Measurements from ENCODE around the gene YBX3. TPM values are rescaled to one million over a fixed set of nuclear protein-coding genes. Genes with fewer than 3 reads are reported as not detected.

The YBX3 gene
- total and polyA plus RNA-seq, 11 donors, result 399 to 2,225 (median 790) TPM

DNA sequence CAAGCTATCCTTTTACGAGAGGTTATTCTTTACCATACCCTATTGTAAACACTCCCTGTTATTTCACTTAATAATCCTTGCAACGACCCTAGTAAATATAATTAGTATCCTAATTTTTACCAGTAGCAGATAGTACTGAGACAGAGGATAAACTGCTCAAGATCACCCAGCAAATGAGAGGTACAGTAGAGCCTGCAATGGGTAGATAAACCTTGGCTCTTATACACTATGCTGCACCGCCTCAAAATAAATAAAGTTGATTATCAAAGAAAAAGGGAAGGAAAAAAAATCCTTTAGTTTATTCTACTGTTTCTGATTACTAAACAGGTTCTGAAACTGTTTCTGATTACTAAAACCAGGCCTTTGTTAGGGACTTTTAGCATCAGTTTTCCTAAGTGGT lies 22.5 kb downstream of the YBX3 start:
- Histone ChIP-seq H3K9me3 (no peaks in the 10 kb centered on the region), H3K4me3 (no peak overlapping the region), H3K4me1 (peaks cover 0 to 23% (median 8%) of the 10 kb centered on the region in 12 donors), H3K27ac (no peak overlapping the region), H3K27me3 (no peaks in the 10 kb centered on the region), H3K36me3 (peaks cover 2 to 97% (median 83%) of the 10 kb centered on the region in 9 donors)
- 85 to 92% (median 87%) methylated on average over 3 of the region's 3 CpGs for WGBS, 4 donors
- ATAC-seq (no peak), DNase-seq (no peak)
- TF ChIP-seq, protein P1, sequence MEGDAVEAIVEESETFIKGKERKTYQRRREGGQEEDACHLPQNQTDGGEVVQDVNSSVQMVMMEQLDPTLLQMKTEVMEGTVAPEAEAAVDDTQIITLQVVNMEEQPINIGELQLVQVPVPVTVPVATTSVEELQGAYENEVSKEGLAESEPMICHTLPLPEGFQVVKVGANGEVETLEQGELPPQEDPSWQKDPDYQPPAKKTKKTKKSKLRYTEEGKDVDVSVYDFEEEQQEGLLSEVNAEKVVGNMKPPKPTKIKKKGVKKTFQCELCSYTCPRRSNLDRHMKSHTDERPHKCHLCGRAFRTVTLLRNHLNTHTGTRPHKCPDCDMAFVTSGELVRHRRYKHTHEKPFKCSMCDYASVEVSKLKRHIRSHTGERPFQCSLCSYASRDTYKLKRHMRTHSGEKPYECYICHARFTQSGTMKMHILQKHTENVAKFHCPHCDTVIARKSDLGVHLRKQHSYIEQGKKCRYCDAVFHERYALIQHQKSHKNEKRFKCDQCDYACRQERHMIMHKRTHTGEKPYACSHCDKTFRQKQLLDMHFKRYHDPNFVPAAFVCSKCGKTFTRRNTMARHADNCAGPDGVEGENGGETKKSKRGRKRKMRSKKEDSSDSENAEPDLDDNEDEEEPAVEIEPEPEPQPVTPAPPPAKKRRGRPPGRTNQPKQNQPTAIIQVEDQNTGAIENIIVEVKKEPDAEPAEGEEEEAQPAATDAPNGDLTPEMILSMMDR (IDR thresholded peaks at IDR 0.05), result no peak
- no peak for TF ChIP-seq POLR2A (IDR thresholded peaks at IDR 0.05)
- intact Hi-C loops (cut with DNase I), result no loop called here

DNA sequence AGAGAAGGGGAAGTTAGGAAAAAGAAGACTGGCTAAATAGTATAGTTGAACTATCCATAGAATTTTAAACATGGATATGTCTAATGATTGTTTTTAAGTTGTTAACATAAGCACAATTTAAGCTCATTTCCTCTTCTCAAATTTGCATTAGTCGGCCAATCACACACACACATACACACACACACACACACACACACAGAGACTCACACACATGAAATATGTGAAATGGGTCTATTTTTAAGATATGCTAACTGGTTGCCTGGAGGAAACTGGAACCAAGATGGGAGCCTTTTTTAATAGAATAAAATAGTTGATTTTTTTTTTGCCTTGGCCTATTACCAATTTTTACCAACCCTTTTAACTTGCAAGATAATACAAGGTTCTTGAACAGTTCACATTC lies 25.3 kb downstream of the YBX3 start:
- 88 to 100% (median 96%) methylated on average over 1 of the region's 1 CpG for WGBS, 4 donors
- no peak overlapping the region for H3K4me3 ChIP-seq
- DNase-seq, result no peak
- intact Hi-C loops (cut with DNase I), result no loop called here
- H3K27ac ChIP-seq, result no peak overlapping the region
- TF ChIP-seq POLR2A (IDR thresholded peaks at IDR 0.05), result no peak
- TF ChIP-seq, protein P1 (IDR thresholded peaks at IDR 0.05), result no peak
- no peak for ATAC-seq
- no peaks in the 10 kb centered on the region for H3K27me3 ChIP-seq
- peaks cover 2 to 90% (median 58%) of the 10 kb centered on the region in 9 donors for H3K36me3 ChIP-seq
- H3K9me3 ChIP-seq, result no peaks in the 10 kb centered on the region
- H3K4me1 ChIP-seq, result peaks cover 0 to 13% (median 0%) of the 10 kb centered on the region in 12 donors

DNA sequence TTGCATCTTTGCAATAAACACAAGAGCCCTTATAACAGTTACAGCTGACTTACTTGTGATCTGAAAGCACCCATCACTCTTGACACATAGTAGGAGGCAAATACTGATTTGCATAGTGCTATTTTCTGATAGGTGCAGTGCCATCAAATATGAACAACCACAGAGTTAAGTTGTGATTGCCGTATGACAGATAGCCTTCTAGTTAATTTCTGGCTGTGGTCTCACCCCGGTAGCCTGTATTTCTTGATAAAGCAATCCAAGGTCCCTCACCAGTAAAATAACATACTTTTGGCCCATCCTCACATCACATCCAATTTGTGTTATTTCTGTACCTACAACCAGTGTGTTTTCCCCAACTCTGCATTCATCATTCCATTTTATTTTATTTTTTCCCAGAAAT lies 26.0 kb downstream of the YBX3 start:
- Histone ChIP-seq H3K4me3 (no peak overlapping the region), H3K27ac (no peak overlapping the region)
- 92 to 96% (median 95%) methylated on average over 2 of the region's 2 CpGs for WGBS, 4 donors

DNA sequence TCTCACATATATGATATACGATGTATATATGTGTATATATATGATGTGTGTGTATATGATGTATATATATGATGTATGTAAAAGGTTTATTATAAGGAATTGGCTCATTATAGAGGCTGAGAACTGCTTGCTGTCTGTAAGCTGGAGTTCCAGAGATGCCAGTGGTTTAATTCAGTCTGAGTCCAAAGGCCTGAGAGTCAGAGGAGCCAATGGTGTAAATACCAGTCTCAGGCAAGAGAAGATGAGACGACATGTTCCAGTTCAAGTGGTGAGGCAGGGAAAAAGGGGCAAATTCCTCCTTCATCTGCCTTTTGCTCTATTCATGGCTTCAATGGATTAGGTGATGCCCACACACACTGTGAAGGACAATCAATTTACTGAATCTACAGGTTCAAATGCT lies 32.2 kb downstream of the YBX3 start:
- no peak for DNase-seq
- Histone ChIP-seq H3K4me1 (no peaks in the 10 kb centered on the region), H3K9me3 (no peaks in the 10 kb centered on the region), H3K27me3 (no peaks in the 10 kb centered on the region), H3K27ac (no peak overlapping the region), H3K36me3 (peaks cover 0 to 25% (median 5%) of the 10 kb centered on the region in 9 donors), H3K4me3 (no peak overlapping the region)
- TF ChIP-seq, protein P1 (IDR thresholded peaks at IDR 0.05), result no peak
- TF ChIP-seq POLR2A (IDR thresholded peaks at IDR 0.05), result no peak
- 90 to 97% (median 94%) methylated on average over 2 of the region's 2 CpGs for WGBS, 4 donors
- intact Hi-C loops (cut with DNase I), result no loop called here
- ATAC-seq, result no peak

More for the DNA sequence above, 26.0 kb downstream of the YBX3 start:
- H3K9me3 ChIP-seq, result no peaks in the 10 kb centered on the region
- H3K4me1 ChIP-seq, result peaks cover 0 to 13% (median 0%) of the 10 kb centered on the region in 12 donors
- intact Hi-C loops (cut with DNase I), result no loop called here
- ATAC-seq, result no peak
- no peak for DNase-seq
- H3K36me3 ChIP-seq, result peaks cover 2 to 83% (median 51%) of the 10 kb centered on the region in 9 donors
- H3K27me3 ChIP-seq, result no peaks in the 10 kb centered on the region
- TF ChIP-seq, protein P1 (IDR thresholded peaks at IDR 0.05), result no peak
- TF ChIP-seq POLR2A (IDR thresholded peaks at IDR 0.05), result no peak

Measured in heart left ventricle (tissue), 16 donors.